ENCODE data around the gene CORO6. TPM values are rescaled to one million over a fixed set of nuclear protein-coding genes. Genes with fewer than 3 reads are reported as not detected.

CORO6 gene
- total and polyA plus RNA-seq, 2 of the 13 experiments (the other 11 are each of a cell fraction or from before 2014, with no cell fraction given): 0.42 to 0.82 TPM

GRCh38 chr17:29627951-29628350, 5.2 kb upstream of the CORO6 start:
- CTCF ChIA-PET (ENCODE audit: low intra/inter-chr PET ratio, low total read pairs): no interaction called here
- no peak overlapping the region for H3K27ac ChIP-seq (ENCODE audit: extremely low read length, insufficient read depth, low read length)
- no peaks in the 10 kb centered on the region for H3K9me3 ChIP-seq (ENCODE audit: low read length)
- H3K27me3 ChIP-seq (ENCODE audit: control insufficient read depth in 1 of 2, insufficient read depth in 2 of 2, low read length in 2 of 2): no peaks in the 10 kb centered on the region; a peak in 1 of 5 replicates
- no TSS peak for BruUV-seq (replicated peaks)
- ATAC-seq (no peak), DNase-seq (ENCODE audit: low spot score) (no peak), FAIRE-seq (no peak)
- POLR2A ChIA-PET: interaction anchor here (1.2 kb wide), 1 partner anchor 13 kb away, joined by 3 read pairs; no protein-coding TSS in a partner anchor
- H2AFZ ChIP-seq (ENCODE audit: low read length): no peak overlapping the region
- in situ Hi-C loops (cut with HindIII; ENCODE audit: extremely low pct_ligation_motif_present, low pct_unique_long_range_greater_than_20kb) (loop anchor here (10.0 kb wide), 1 partner anchor 147 kb away; no protein-coding TSS in a partner anchor), intact Hi-C loops (cut with micrococcal nuclease; ENCODE audit: unreplicated experiment) (no loop called here)
- H3K4me3 ChIP-seq (replicated peaks in 1 of 3; ENCODE audit: insufficient read depth in 1 of 3, low read depth in 2 of 3, low read length in 3 of 3): no peak overlapping the region
- TF ChIP-seq MED13 (CRISPR knock-in tag; IDR thresholded peaks at IDR 0.05) (no peak), AHR (CRISPR knock-in tag; IDR thresholded peaks at IDR 0.05) (no peak), RFXANK (CRISPR knock-in tag; IDR thresholded peaks at IDR 0.05) (no peak), RAD51 (IDR thresholded peaks at IDR 0.05; ENCODE audit: borderline replicate concordance) (no peak)
- no peak overlapping the region for H3K4me2 ChIP-seq (ENCODE audit: low read depth, low read length)
- H3K79me2 ChIP-seq (ENCODE audit: insufficient read depth, low read length): no peaks in the 10 kb centered on the region
- no peaks in the 10 kb centered on the region for H4K20me1 ChIP-seq (ENCODE audit: insufficient read depth, low read length)
- peaks cover 8% of the 10 kb centered on the region for H3K4me1 ChIP-seq (ENCODE audit: insufficient read depth, low read length)
- H3K9ac ChIP-seq (ENCODE audit: insufficient read depth, low read depth, low read length): no peak overlapping the region
- 88% methylated on average over 1 of the region's 1 CpG for WGBS (ENCODE audit: low lambda C conversion rate)
- peaks cover 7 to 19% of the 10 kb centered on the region in 2 experiments; a peak in 4 of 5 replicates for H3K36me3 ChIP-seq (replicated peaks in 1 of 2; ENCODE audit: control insufficient read depth in 1 of 2, insufficient read depth in 2 of 2, low read length in 2 of 2)

DNA sequence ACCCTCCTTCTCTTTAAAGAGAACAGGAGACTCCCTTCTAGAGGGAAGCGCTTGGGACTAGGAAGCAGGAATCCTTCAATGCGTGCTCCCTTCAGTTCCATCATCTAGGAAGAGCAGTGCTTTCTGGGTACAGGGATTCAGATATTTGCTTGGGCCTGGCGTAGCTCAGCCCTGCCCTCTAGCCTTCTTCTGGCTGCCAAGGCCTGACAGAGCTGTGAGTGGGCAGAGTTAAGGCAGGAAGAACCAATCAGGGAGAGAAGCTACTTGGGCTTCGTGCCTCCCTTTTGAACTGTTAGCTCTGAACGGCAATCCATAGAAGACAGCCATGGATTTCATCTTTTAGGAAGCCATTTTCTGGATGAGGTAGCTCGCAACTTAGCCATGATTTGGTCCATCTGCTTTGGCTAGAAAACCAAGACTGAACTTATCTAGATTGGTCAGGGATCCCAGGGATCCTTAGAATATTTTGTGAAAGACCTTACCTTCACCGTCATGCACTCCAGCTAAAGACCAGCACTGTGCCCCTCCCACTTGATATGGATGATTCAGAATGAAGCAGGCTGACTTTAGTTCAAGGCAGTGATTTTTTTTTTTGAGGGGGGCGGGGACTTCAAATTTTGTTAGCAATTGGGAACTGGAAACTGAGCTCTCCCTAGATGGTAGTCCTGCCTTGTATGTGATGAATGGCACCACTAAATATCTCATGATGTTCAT, 2.5 kb upstream of the CORO6 start:
- no peaks in the 10 kb centered on the region for H4K20me1 ChIP-seq (ENCODE audit: insufficient read depth, low read length)
- H3K27me3 ChIP-seq (ENCODE audit: control insufficient read depth in 1 of 2, insufficient read depth in 2 of 2, low read length in 2 of 2): peaks cover 4 to 19% of the 10 kb centered on the region in 2 experiments; a peak in 3 of 5 replicates
- H3K79me2 ChIP-seq (ENCODE audit: insufficient read depth, low read length): no peaks in the 10 kb centered on the region
- in situ Hi-C loops (cut with HindIII; ENCODE audit: extremely low pct_ligation_motif_present, low pct_unique_long_range_greater_than_20kb): loop anchor here (10.0 kb wide), 1 partner anchor 150 kb away; no protein-coding TSS in a partner anchor
- intact Hi-C loops (cut with micrococcal nuclease; ENCODE audit: unreplicated experiment): no loop called here
- no peaks in the 10 kb centered on the region; a peak in 1 of 5 replicates for H3K36me3 ChIP-seq (replicated peaks in 1 of 2; ENCODE audit: control insufficient read depth in 1 of 2, insufficient read depth in 2 of 2, low read length in 2 of 2)
- no peak overlapping the region for H2AFZ ChIP-seq (ENCODE audit: low read length)
- no peak for FAIRE-seq
- H3K9ac ChIP-seq (ENCODE audit: insufficient read depth, low read depth, low read length): no peak overlapping the region
- no peak for DNase-seq (ENCODE audit: low spot score)
- no TSS peak for BruUV-seq (replicated peaks)
- WGBS (ENCODE audit: low lambda C conversion rate): 88% methylated on average over 8 of the region's 8 CpGs
- ChIA-PET POLR2A (no interaction called here), CTCF (ENCODE audit: low intra/inter-chr PET ratio, low total read pairs) (no interaction called here)
- no peak overlapping the region for H3K4me2 ChIP-seq (ENCODE audit: low read depth, low read length)
- peaks cover 32% of the 10 kb centered on the region for H3K4me1 ChIP-seq (ENCODE audit: insufficient read depth, low read length)
- H3K9me3 ChIP-seq (ENCODE audit: low read length): no peaks in the 10 kb centered on the region
- H3K4me3 ChIP-seq (replicated peaks in 1 of 3; ENCODE audit: insufficient read depth in 1 of 3, low read depth in 2 of 3, low read length in 3 of 3): no peak overlapping the region
- no peak for ATAC-seq
- H3K27ac ChIP-seq (ENCODE audit: extremely low read length, insufficient read depth, low read length): no peak overlapping the region
- TF ChIP-seq, protein P1, sequence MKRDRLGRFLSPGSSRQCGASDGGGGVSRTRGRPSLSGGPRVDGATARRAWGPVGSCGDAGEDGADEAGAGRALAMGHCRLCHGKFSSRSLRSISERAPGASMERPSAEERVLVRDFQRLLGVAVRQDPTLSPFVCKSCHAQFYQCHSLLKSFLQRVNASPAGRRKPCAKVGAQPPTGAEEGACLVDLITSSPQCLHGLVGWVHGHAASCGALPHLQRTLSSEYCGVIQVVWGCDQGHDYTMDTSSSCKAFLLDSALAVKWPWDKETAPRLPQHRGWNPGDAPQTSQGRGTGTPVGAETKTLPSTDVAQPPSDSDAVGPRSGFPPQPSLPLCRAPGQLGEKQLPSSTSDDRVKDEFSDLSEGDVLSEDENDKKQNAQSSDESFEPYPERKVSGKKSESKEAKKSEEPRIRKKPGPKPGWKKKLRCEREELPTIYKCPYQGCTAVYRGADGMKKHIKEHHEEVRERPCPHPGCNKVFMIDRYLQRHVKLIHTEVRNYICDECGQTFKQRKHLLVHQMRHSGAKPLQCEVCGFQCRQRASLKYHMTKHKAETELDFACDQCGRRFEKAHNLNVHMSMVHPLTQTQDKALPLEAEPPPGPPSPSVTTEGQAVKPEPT (CRISPR knock-in tag; IDR thresholded peaks at IDR 0.05; ENCODE audit: low read depth): no peak
- no peak for TF ChIP-seq ZNF530 (CRISPR knock-in tag; IDR thresholded peaks at IDR 0.05; ENCODE audit: low read depth)
- TF ChIP-seq ZBTB42 (CRISPR knock-in tag; IDR thresholded peaks at IDR 0.05): no peak
- no peak for TF ChIP-seq SYNCRIP (IDR thresholded peaks at IDR 0.05; ENCODE audit: insufficient read depth, low read depth, low read length)
- TF ChIP-seq, protein P2, sequence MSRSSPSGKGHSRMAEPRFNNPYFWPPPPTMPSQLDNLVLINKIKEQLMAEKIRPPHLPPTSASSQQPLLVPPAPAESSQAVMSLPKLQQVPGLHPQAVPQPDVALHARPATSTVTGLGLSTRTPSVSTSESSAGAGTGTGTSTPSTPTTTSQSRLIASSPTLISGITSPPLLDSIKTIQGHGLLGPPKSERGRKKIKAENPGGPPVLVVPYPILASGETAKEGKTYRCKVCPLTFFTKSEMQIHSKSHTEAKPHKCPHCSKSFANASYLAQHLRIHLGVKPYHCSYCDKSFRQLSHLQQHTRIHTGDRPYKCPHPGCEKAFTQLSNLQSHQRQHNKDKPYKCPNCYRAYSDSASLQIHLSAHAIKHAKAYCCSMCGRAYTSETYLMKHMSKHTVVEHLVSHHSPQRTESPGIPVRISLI (CRISPR knock-in tag; IDR thresholded peaks at IDR 0.05; ENCODE audit: borderline replicate concordance): no peak
- TF ChIP-seq, protein P3, sequence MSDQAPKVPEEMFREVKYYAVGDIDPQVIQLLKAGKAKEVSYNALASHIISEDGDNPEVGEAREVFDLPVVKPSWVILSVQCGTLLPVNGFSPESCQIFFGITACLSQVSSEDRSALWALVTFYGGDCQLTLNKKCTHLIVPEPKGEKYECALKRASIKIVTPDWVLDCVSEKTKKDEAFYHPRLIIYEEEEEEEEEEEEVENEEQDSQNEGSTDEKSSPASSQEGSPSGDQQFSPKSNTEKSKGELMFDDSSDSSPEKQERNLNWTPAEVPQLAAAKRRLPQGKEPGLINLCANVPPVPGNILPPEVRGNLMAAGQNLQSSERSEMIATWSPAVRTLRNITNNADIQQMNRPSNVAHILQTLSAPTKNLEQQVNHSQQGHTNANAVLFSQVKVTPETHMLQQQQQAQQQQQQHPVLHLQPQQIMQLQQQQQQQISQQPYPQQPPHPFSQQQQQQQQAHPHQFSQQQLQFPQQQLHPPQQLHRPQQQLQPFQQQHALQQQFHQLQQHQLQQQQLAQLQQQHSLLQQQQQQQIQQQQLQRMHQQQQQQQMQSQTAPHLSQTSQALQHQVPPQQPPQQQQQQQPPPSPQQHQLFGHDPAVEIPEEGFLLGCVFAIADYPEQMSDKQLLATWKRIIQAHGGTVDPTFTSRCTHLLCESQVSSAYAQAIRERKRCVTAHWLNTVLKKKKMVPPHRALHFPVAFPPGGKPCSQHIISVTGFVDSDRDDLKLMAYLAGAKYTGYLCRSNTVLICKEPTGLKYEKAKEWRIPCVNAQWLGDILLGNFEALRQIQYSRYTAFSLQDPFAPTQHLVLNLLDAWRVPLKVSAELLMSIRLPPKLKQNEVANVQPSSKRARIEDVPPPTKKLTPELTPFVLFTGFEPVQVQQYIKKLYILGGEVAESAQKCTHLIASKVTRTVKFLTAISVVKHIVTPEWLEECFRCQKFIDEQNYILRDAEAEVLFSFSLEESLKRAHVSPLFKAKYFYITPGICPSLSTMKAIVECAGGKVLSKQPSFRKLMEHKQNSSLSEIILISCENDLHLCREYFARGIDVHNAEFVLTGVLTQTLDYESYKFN (CRISPR knock-in tag; conservative IDR thresholded peaks at IDR 0.05): no peak
- no peak for TF ChIP-seq SMAD9 (CRISPR knock-in tag; IDR thresholded peaks at IDR 0.05)
- no peak for TF ChIP-seq KDM4B (CRISPR knock-in tag; IDR thresholded peaks at IDR 0.05)
